Stimulated activated CD4-positive, alpha-beta T cell treated with anti-CD3 and anti-CD28 coated beads, Interleukin-1b, Interleukin-23, amount 100 ng/mL, for 48 hours (primary cell): ENCODE measurements around the gene NAP1L1.
A peak's percentile ranks its signal among the peaks of the same experiment; 100 is the strongest.

ENCODE experiments used
- DNase-seq: peaks from one replicate; pipeline ENCODE4 v3.0.0-alpha.2; 2020

Gene NAP1L1

GRCh38 chr12:76083904-76084862 lies at the start of gene NAP1L1:
NAP1L1 (minus strand) TSS chr12:76084685; CDS start chr12:76074219, 10,466 bp downstream.
- DNase-seq, result peak; percentile 98

GRCh38 chr12:76127588-76127987 lies 43.1 kb upstream of the NAP1L1 start:
- DNase-seq, result no peak

- DNase-seq, result no peak
Measured at GRCh38 chr12:76124456-76124855, 40.0 kb upstream of the NAP1L1 start.

GRCh38 chr12:76123259-76124212 lies 39.1 kb upstream of the NAP1L1 start:
- DNase-seq, result no peak

GRCh38 chr12:76119887-76120286 lies 35.4 kb upstream of the NAP1L1 start:
- DNase-seq, result no peak

GRCh38 chr12:76117751-76118150 lies 33.3 kb upstream of the NAP1L1 start:
- DNase-seq, result no peak

- DNase-seq, result no peak
Measured at GRCh38 chr12:76117067-76117691, 32.7 kb upstream of the NAP1L1 start.

- DNase-seq, result no peak
Measured at GRCh38 chr12:76113800-76114757, 29.6 kb upstream of the NAP1L1 start.

- DNase-seq, result no peak
Measured at GRCh38 chr12:76111209-76111749, 26.8 kb upstream of the NAP1L1 start.

- DNase-seq, result no peak
Measured at GRCh38 chr12:76109879-76110278, 25.4 kb upstream of the NAP1L1 start.

- DNase-seq, result no peak
Measured at GRCh38 chr12:76108356-76108755, 23.9 kb upstream of the NAP1L1 start.

GRCh38 chr12:76106631-76107030 lies 22.1 kb upstream of the NAP1L1 start:
- DNase-seq, result no peak

- no peak for DNase-seq
Measured at GRCh38 chr12:76103958-76104357, 19.5 kb upstream of the NAP1L1 start.

GRCh38 chr12:76101739-76102385 lies 17.4 kb upstream of the NAP1L1 start:
- DNase-seq, result no peak

GRCh38 chr12:76096079-76096646 lies 11.7 kb upstream of the NAP1L1 start:
- no peak for DNase-seq

- DNase-seq, result no peak
Measured at GRCh38 chr12:76094754-76095153, 10.3 kb upstream of the NAP1L1 start.

- DNase-seq, result no peak
Measured at GRCh38 chr12:76091246-76091754, 6.8 kb upstream of the NAP1L1 start.

GRCh38 chr12:76085520-76085868 lies 1.0 kb upstream of the NAP1L1 start:
- peak; percentile 45 for DNase-seq

GRCh38 chr12:76084863-76085519 lies 506 bp upstream of the NAP1L1 start:
- no peak for DNase-seq
